ENCODE data around the gene SRD5A3. TPM values are rescaled to one million over a fixed set of nuclear protein-coding genes. Genes with fewer than 3 reads are reported as not detected.

The SRD5A3 gene
- total and polyA plus RNA-seq, 9 of the 15 experiments (the other 6 are each of a cell fraction or from before 2014, with no cell fraction given) = 2.5 to 37.0 (median 13.3) TPM

- TF ChIP-seq CCAR2 (IDR thresholded peaks at IDR 0.05; ENCODE audit: low read depth, low read length) (no peak), ZNF76 (CRISPR knock-in tag; IDR thresholded peaks at IDR 0.05; ENCODE audit: borderline replicate concordance) (no peak), ZNF639 (CRISPR knock-in tag; conservative IDR thresholded peaks at IDR 0.05 in 1 of 2, IDR thresholded peaks at IDR 0.05 in 1 of 2) (peak in 1 of 2 experiments; percentile 68; a peak in 1 of 4 replicates)
Observed at GRCh38 chr4:55395218-55395528, 49.1 kb downstream of the SRD5A3 start (continued).

DNA sequence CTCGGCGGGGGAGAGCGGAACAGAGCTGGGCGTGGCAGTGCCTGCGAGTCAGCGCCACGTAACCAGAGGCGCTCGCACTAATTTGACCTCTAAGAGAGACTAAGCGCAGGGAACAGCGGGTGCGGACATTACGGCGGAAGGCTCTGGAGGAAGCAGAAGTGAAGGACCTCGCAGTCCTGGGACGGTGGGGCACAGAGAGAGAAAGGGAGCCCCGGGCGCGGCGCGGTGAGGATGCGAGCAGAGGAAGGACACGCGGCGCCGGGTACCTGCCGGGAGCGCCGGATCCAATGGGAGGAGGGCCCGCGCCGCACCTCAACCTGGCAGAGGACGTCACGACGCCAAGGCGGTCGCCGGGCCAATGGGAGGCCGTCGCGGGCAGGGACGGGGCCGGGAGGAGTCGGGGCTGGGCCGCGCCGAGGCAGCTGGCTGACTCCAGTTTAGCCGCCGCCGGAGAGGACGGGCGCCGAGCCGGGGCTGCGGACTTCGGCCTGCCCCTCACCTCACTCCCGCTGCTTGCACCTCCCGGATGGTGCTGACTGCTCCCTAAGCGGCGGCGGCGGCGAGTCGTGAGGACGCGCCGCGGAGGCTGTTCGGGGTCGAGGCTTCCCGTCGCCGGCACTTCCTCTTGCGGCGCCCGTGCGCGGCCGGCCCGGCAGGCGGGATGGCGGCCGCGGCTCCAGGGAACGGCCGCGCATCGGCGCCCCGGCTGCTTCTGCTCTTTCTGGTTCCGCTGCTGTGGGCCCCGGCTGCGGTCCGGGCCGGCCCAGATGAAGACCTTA is 49.7 kb downstream of the SRD5A3 start, which contains the start of gene TMEM165:
Gene TMEM165 (plus strand): TSS at position 429 of the 779 bp plus-strand sequence. CDS start 233 bp downstream, at position 662.
- ATAC-seq = peak; percentile 92
- H3K27ac ChIP-seq (ENCODE audit: extremely low read depth, low read depth, low read length) = peak within 1 kb of the TSS; percentile 90
- H2AFZ ChIP-seq (ENCODE audit: low read depth, low read length) = peak within 1 kb of the TSS; percentile 96
- in situ Hi-C loops (cut with MboI) = no loop called here
- peak within 1 kb of the TSS; percentile 97 for H3K4me3 ChIP-seq
- DNase-seq (ENCODE audit: extremely low read depth in 1 of 4, low spot score in 3 of 4) = peak; percentile 94 to 96 (median 96)
- H3K9me3 ChIP-seq (replicated peaks; ENCODE audit: control insufficient read depth, insufficient read depth, low read depth, low read length) = no peaks in the 10 kb centered on the region
- no peaks in the 10 kb centered on the region for H3K27me3 ChIP-seq (ENCODE audit: control insufficient read depth in 2 of 2, insufficient read depth in 2 of 2, low read length in 2 of 2)
- H3K36me3 ChIP-seq (ENCODE audit: control insufficient read depth, insufficient read depth, low read length) = peaks cover 32% of the 10 kb centered on the region
- H3K4me2 ChIP-seq (ENCODE audit: insufficient read depth, low read length) = peak within 1 kb of the TSS; percentile 93
- CTCF ChIA-PET (ENCODE audit: low intra/inter-chr PET ratio) = no interaction called here
- H3K4me1 ChIP-seq (replicated peaks in 1 of 2; ENCODE audit: control insufficient read depth in 2 of 2, insufficient read depth in 2 of 2, low read length in 2 of 2) = peaks cover 16 to 26% of the 10 kb centered on the region in 2 experiments; a peak in 4 of 5 replicates
- H3K79me2 ChIP-seq (ENCODE audit: control insufficient read depth, insufficient read depth, low read length) = peaks cover 57% of the 10 kb centered on the region
- H3K9ac ChIP-seq (ENCODE audit: insufficient read depth in 1 of 2, low read depth in 2 of 2, low read length in 2 of 2) = peak within 1 kb of the TSS; percentile 92 to 95
- H3K9me1 ChIP-seq (ENCODE audit: control insufficient read depth, insufficient read depth, low read length) = peaks cover 3% of the 10 kb centered on the region
- POLR2A ChIA-PET = interaction anchor here (0.6 to 3.4 kb wide), 16 partner anchors 9 to 825 kb away, joined by 3 to 23 read pairs (median 4); partner anchors contain the start of genes CEP135 and SRD5A3
- under 1% methylated on average over 62 of the region's 95 CpGs for WGBS (ENCODE audit: insufficient coverage, low coverage, missing lambda C conversion rate)
- FAIRE-seq = peak; percentile 46
- BruUV-seq (replicated peaks) = no TSS peak
- intact Hi-C loops (cut with micrococcal nuclease) = loop anchor here (1.0 to 5.0 kb wide), 2 partner anchors 49 to 237 kb away; partner anchors contain the start of gene SRD5A3
- H4K20me1 ChIP-seq (replicated peaks; ENCODE audit: control insufficient read depth, insufficient read depth, low read length) = peaks cover 28% of the 10 kb centered on the region
- TF ChIP-seq RBM17 (IDR thresholded peaks at IDR 0.05; ENCODE audit: borderline replicate concordance, low read depth, low read length) (no peak), SIN3B (IDR thresholded peaks at IDR 0.05; ENCODE audit: low read depth) (peak; percentile 63), TEAD2 (tag; IDR thresholded peaks at IDR 0.05) (no peak), ZBTB7A (IDR thresholded peaks at IDR 0.05; ENCODE audit: borderline replicate concordance, control insufficient read depth, low read depth, low read length) (no peak), ZFP91 (CRISPR knock-in tag; IDR thresholded peaks at IDR 0.05) (no peak)
- TF ChIP-seq, protein P1, sequence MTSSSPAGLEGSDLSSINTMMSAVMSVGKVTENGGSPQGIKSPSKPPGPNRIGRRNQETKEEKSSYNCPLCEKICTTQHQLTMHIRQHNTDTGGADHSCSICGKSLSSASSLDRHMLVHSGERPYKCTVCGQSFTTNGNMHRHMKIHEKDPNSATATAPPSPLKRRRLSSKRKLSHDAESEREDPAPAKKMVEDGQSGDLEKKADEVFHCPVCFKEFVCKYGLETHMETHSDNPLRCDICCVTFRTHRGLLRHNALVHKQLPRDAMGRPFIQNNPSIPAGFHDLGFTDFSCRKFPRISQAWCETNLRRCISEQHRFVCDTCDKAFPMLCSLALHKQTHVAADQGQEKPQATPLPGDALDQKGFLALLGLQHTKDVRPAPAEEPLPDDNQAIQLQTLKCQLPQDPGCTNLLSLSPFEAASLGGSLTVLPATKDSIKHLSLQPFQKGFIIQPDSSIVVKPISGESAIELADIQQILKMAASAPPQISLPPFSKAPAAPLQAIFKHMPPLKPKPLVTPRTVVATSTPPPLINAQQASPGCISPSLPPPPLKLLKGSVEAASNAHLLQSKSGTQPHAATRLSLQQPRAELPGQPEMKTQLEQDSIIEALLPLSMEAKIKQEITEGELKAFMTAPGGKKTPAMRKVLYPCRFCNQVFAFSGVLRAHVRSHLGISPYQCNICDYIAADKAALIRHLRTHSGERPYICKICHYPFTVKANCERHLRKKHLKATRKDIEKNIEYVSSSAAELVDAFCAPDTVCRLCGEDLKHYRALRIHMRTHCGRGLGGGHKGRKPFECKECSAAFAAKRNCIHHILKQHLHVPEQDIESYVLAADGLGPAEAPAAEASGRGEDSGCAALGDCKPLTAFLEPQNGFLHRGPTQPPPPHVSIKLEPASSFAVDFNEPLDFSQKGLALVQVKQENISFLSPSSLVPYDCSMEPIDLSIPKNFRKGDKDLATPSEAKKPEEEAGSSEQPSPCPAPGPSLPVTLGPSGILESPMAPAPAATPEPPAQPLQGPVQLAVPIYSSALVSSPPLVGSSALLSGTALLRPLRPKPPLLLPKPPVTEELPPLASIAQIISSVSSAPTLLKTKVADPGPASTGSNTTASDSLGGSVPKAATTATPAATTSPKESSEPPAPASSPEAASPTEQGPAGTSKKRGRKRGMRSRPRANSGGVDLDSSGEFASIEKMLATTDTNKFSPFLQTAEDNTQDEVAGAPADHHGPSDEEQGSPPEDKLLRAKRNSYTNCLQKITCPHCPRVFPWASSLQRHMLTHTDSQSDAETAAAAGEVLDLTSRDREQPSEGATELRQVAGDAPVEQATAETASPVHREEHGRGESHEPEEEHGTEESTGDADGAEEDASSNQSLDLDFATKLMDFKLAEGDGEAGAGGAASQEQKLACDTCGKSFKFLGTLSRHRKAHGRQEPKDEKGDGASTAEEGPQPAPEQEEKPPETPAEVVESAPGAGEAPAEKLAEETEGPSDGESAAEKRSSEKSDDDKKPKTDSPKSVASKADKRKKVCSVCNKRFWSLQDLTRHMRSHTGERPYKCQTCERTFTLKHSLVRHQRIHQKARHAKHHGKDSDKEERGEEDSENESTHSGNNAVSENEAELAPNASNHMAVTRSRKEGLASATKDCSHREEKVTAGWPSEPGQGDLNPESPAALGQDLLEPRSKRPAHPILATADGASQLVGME (CRISPR knock-in tag; IDR thresholded peaks at IDR 0.05) = peak; percentile 46; the same call in 1 of the 2 replicates
